ENCODE measurements around the gene PTPRD. TPM values are rescaled to one million over a fixed set of nuclear protein-coding genes. Genes with fewer than 3 reads are reported as not detected.

PTPRD gene
- total RNA-seq, 1 donor, result 11.5 TPM

- no peak for DNase-seq (ENCODE audit: low read depth)
- H3K4me3 ChIP-seq (ENCODE audit: low read depth, low read length), result no peak overlapping the region
- no peak for TF ChIP-seq CTCF (IDR thresholded peaks at IDR 0.05; ENCODE audit: insufficient read depth, low read length)
Measured at GRCh38 chr9:8521112-8521511, 2091.7 kb downstream of the PTPRD start.

- H3K4me3 ChIP-seq (ENCODE audit: low read depth, low read length), result no peak overlapping the region
- TF ChIP-seq CTCF (IDR thresholded peaks at IDR 0.05; ENCODE audit: insufficient read depth, low read length), result no peak
- DNase-seq (ENCODE audit: low read depth), result no peak
Measured at GRCh38 chr9:8515748-8516147, 2097.1 kb downstream of the PTPRD start.

- no peak overlapping the region for H3K4me3 ChIP-seq (ENCODE audit: low read depth, low read length)
- peak; percentile 12 for TF ChIP-seq CTCF (IDR thresholded peaks at IDR 0.05; ENCODE audit: insufficient read depth, low read length)
- no peak for DNase-seq (ENCODE audit: low read depth)
Measured at GRCh38 chr9:8514760-8515159, 2098.0 kb downstream of the PTPRD start.

- TF ChIP-seq CTCF (IDR thresholded peaks at IDR 0.05; ENCODE audit: insufficient read depth, low read length), result no peak
- H3K4me3 ChIP-seq (ENCODE audit: low read depth, low read length), result no peak overlapping the region
- DNase-seq (ENCODE audit: low read depth), result no peak
Measured at GRCh38 chr9:8508671-8509290, 2104.0 kb downstream of the PTPRD start.

- no peak overlapping the region for H3K4me3 ChIP-seq (ENCODE audit: low read depth, low read length)
- TF ChIP-seq CTCF (IDR thresholded peaks at IDR 0.05; ENCODE audit: insufficient read depth, low read length), result no peak
Measured at GRCh38 chr9:8494571-8494970, 2118.2 kb downstream of the PTPRD start.

GRCh38 chr9:8492679-8493078 lies 2120.1 kb downstream of the PTPRD start:
- no peak for DNase-seq (ENCODE audit: low read depth)
- H3K4me3 ChIP-seq (ENCODE audit: low read depth, low read length), result no peak overlapping the region
- no peak for TF ChIP-seq CTCF (IDR thresholded peaks at IDR 0.05; ENCODE audit: insufficient read depth, low read length)

More at GRCh38 chr9:8494571-8494970, 2118.2 kb downstream of the PTPRD start:
- DNase-seq (ENCODE audit: low read depth), result peak; percentile 4

GRCh38 chr9:8492024-8492423 lies 2120.8 kb downstream of the PTPRD start:
- no peak for TF ChIP-seq CTCF (IDR thresholded peaks at IDR 0.05; ENCODE audit: insufficient read depth, low read length)
- H3K4me3 ChIP-seq (ENCODE audit: low read depth, low read length), result no peak overlapping the region

More at GRCh38 chr9:8492024-8492423, 2120.8 kb downstream of the PTPRD start:
- no peak for DNase-seq (ENCODE audit: low read depth)
